Measurements from ENCODE around the gene MAGI2. TPM values are rescaled to one million over a fixed set of nuclear protein-coding genes. Genes with fewer than 3 reads are reported as not detected.
"Not testable (repeated sequence)": the region's sequence is repeated elsewhere in the genome, so short reads cannot be mapped to it uniquely, and the experiment has no call there.

Gene MAGI2
- polyA plus RNA-seq, 1 experiment: 0.81 TPM

DNA sequence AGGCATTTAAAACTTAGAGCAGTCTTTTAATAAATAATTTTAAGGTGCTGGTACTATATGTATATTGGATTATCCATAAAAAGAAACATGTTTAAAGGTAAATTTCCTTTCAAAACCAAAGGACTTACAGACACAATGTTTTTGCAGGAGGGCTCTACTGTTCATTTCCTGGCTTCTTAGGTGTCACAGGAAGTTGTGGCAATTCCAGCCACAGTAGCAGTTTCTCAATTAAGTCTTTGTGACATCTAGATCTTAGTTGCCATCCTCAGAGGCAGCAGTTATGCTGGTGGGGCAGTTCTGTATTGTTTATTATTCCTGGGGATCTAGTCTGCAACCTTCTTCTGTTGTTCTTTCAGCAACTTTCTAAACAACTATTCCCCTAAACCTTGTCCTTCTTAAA lies 460.1 kb downstream of the MAGI2 start:
- POLR2A ChIA-PET: no interaction called here

DNA sequence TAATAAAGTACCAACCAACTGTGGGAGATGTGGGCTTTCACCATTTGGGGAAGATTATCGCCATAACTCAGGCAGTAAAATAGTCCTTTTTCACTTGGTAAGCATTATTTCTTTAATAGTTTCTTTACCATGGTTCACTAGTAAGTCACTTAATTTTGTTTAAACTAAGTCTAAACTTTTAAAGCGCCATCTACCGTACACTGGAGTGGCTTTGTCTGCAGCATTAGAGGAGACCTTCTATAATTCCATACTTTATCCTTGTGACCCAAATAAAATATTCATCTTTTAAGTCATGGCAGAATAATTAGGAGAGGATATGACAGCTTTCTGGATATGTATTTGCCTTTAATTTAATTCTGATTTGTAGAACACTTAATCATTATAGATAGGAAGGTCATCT lies 468.0 kb downstream of the MAGI2 start:
- ChIA-PET POLR2A (no interaction called here), CTCF (no interaction called here)

More for the DNA sequence above, 460.1 kb downstream of the MAGI2 start:
- no peaks in the 10 kb centered on the region for H3K27me3 ChIP-seq (ENCODE audit: control insufficient read depth, insufficient read depth, low read length)
- no peak for DNase-seq (ENCODE audit: low read depth)
- TF ChIP-seq, protein P1, sequence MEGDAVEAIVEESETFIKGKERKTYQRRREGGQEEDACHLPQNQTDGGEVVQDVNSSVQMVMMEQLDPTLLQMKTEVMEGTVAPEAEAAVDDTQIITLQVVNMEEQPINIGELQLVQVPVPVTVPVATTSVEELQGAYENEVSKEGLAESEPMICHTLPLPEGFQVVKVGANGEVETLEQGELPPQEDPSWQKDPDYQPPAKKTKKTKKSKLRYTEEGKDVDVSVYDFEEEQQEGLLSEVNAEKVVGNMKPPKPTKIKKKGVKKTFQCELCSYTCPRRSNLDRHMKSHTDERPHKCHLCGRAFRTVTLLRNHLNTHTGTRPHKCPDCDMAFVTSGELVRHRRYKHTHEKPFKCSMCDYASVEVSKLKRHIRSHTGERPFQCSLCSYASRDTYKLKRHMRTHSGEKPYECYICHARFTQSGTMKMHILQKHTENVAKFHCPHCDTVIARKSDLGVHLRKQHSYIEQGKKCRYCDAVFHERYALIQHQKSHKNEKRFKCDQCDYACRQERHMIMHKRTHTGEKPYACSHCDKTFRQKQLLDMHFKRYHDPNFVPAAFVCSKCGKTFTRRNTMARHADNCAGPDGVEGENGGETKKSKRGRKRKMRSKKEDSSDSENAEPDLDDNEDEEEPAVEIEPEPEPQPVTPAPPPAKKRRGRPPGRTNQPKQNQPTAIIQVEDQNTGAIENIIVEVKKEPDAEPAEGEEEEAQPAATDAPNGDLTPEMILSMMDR (IDR thresholded peaks at IDR 0.05; ENCODE audit: insufficient read depth, low read depth, low read length): no peak
- H3K36me3 ChIP-seq (ENCODE audit: control insufficient read depth, insufficient read depth, low read length): no peaks in the 10 kb centered on the region
- CTCF ChIA-PET: no interaction called here
- no peak overlapping the region for H3K4me3 ChIP-seq (ENCODE audit: low read depth, low read length)

DNA sequence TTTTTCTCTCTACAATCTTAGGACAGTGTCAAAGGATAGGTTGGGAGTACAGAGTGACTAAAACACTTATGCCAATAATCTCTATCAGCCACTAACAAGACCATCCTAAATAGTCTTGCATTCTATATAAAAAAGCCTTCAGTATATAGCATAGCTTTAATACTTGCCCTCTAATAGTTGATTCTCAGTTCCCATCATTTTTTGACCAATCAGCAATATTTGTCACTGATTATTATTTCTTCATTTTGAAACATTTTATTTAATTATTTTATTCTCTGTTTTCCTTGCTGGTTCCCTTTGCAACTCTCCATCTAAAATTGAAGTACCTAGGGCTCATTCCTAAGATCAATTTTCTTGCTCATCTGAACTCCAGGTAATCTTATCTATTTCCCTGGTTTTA lies 470.0 kb downstream of the MAGI2 start:
- H3K4me3 ChIP-seq (ENCODE audit: low read depth, low read length): no peak overlapping the region
- DNase-seq (ENCODE audit: low read depth): no peak
- no peaks in the 10 kb centered on the region for H3K27me3 ChIP-seq (ENCODE audit: control insufficient read depth, insufficient read depth, low read length)
- TF ChIP-seq, protein P1 (IDR thresholded peaks at IDR 0.05; ENCODE audit: insufficient read depth, low read depth, low read length): no peak
- no peaks in the 10 kb centered on the region for H3K36me3 ChIP-seq (ENCODE audit: control insufficient read depth, insufficient read depth, low read length)
- ChIA-PET POLR2A (no interaction called here), CTCF (no interaction called here)

More for the DNA sequence above, 468.0 kb downstream of the MAGI2 start:
- no peaks in the 10 kb centered on the region for H3K27me3 ChIP-seq (ENCODE audit: control insufficient read depth, insufficient read depth, low read length)
- H3K4me3 ChIP-seq (ENCODE audit: low read depth, low read length): no peak overlapping the region
- H3K36me3 ChIP-seq (ENCODE audit: control insufficient read depth, insufficient read depth, low read length): no peaks in the 10 kb centered on the region
- TF ChIP-seq, protein P1 (IDR thresholded peaks at IDR 0.05; ENCODE audit: insufficient read depth, low read depth, low read length): no peak
- DNase-seq (ENCODE audit: low read depth): no peak

DNA sequence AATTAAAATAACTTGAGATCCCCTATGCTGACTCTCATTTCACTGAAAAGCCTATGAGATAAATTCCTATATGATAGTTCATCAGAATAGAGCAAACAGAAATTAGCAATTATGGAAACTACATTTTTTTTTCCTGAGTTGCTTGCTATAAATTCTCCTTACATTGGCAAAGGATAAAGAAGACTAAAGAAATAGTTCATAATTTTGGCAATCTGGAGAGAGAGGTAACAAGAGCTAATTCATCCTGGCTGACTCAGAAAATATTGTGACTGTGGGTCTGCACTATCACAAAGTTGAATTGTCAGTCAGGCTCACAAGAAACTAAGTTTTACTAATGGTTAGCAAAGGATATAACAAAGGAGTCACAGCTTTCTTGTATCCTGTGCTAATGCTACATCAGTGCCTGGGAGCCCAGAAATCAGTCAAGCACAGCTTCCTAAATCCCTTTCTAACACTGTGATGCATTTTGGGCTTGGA lies 483.0 kb downstream of the MAGI2 start:
- DNase-seq (ENCODE audit: low read depth): peak; percentile 12
- CTCF ChIA-PET: no interaction called here
- H3K4me3 ChIP-seq (ENCODE audit: low read depth, low read length): no peak overlapping the region
- TF ChIP-seq, protein P1 (IDR thresholded peaks at IDR 0.05; ENCODE audit: insufficient read depth, low read depth, low read length): no peak
- H3K27me3 ChIP-seq (ENCODE audit: control insufficient read depth, insufficient read depth, low read length): no peaks in the 10 kb centered on the region
- POLR2A ChIA-PET: interaction anchor here (0.5 kb wide), 1 partner anchor 25 kb away, joined by 3 read pairs; no protein-coding TSS in a partner anchor
- H3K36me3 ChIP-seq (ENCODE audit: control insufficient read depth, insufficient read depth, low read length): no peaks in the 10 kb centered on the region

DNA sequence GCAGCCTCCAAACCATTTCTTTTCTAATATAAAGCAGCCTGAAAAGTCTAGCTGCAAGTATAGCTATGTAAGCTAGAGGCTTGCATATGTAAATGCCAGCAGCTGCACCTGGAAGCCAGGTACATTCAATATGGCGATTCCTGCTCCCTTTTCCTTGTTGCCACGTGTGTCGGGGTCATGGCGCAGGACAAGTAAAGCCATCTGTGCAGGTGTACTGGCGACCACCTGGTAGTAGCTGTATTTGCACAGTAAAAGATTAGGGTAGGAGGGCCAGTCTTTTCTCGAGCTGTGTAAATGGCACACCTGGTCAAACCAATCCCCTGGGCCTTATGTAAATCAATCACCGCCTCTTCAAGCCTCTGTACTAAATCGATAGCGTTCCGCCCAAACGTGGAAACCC lies 484.5 kb downstream of the MAGI2 start:
- no peak overlapping the region for H3K4me3 ChIP-seq (ENCODE audit: low read depth, low read length)
- CTCF ChIA-PET: interaction anchor here (1.1 kb wide), 1 partner anchor 208 kb away, joined by 3 read pairs; no protein-coding TSS in a partner anchor
- POLR2A ChIA-PET: no interaction called here

DNA sequence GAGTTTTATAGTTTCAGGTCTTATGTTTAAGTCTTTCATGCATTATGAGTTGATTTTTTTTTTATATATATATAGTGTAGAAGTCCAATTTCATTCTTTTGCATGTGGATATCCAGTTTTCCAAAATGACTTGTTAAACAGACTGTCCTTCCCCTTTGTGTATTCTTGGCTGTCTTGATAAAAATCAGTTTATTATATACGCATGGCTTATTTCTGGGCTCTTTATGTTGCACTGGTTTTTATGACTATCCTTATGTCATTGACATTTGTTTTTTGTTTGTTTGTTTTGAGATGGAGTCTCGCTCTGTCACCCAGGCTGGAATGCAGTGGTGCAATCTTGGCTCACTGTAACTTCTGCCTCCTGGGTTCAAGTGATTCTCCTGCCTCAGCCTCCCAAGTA lies 485.9 kb downstream of the MAGI2 start:
- H3K36me3 ChIP-seq (ENCODE audit: control insufficient read depth, insufficient read depth, low read length); POLR2A ChIA-PET; CTCF ChIA-PET; H3K27me3 ChIP-seq (ENCODE audit: control insufficient read depth, insufficient read depth, low read length); H3K4me3 ChIP-seq (ENCODE audit: low read depth, low read length); DNase-seq (ENCODE audit: low read depth): not testable (repeated sequence)

More for the DNA sequence above, 484.5 kb downstream of the MAGI2 start:
- Histone ChIP-seq H3K36me3 (ENCODE audit: control insufficient read depth, insufficient read depth, low read length) (no peaks in the 10 kb centered on the region), H3K27me3 (ENCODE audit: control insufficient read depth, insufficient read depth, low read length) (no peaks in the 10 kb centered on the region)
- TF ChIP-seq, protein P1 (IDR thresholded peaks at IDR 0.05; ENCODE audit: insufficient read depth, low read depth, low read length): no peak
- DNase-seq (ENCODE audit: low read depth): no peak

All from BJ (cell line).